ENCODE results near the gene SND1. TPM values are rescaled to one million over a fixed set of nuclear protein-coding genes. Genes with fewer than 3 reads are reported as not detected.

Gene SND1
- total and polyA plus RNA-seq, 2 donors (not counting 3 experiments of a cell fraction or from before 2014, with no cell fraction given) = 116 to 249 TPM

GRCh38 chr7:127879942-127880341, 227.9 kb downstream of the SND1 start:
- dilution Hi-C loops (cut with MboI; ENCODE audit: extremely low pct_ligation_motif_present, low sequenced_read_pairs) = no loop called here
- POLR2A ChIA-PET = no interaction called here
- CTCF ChIA-PET = no interaction called here

More at GRCh38 chr7:127879942-127880341, 227.9 kb downstream of the SND1 start:
- no peak for DNase-seq (ENCODE audit: low read depth, low spot score)
- H2AFZ ChIP-seq (ENCODE audit: low read depth, low read length) = no peak overlapping the region
- FAIRE-seq = no peak
- peaks cover 32% of the 10 kb centered on the region for H3K4me1 ChIP-seq (ENCODE audit: control insufficient read depth, extremely low read depth, insufficient read depth, low read length)
- no peak overlapping the region for H3K4me2 ChIP-seq (ENCODE audit: insufficient read depth, low read length)
- H3K36me3 ChIP-seq (ENCODE audit: control insufficient read depth in 2 of 2, extremely low read depth in 1 of 2, insufficient read depth in 2 of 2, low read length in 2 of 2) = no peaks in the 10 kb centered on the region
- H3K79me2 ChIP-seq (ENCODE audit: control insufficient read depth, insufficient read depth, low read length) = peaks cover 51% of the 10 kb centered on the region
- no TSS peak for BruUV-seq (replicated peaks)
- TF ChIP-seq EZH2 (IDR thresholded peaks at IDR 0.05; ENCODE audit: borderline replicate concordance, low read depth, low read length, severe bottlenecking) (no peak), POLR2A (IDR thresholded peaks at IDR 0.05; ENCODE audit: low read depth, low read length) (no peak), MAX (IDR thresholded peaks at IDR 0.05; ENCODE audit: insufficient read depth, insufficient read length) (no peak), CTCF (IDR thresholded peaks at IDR 0.05; ENCODE audit: extremely low read depth in 1 of 2, insufficient read depth in 1 of 2, low read depth in 1 of 2, low read length in 2 of 2) (no peak), GATA2 (IDR thresholded peaks at IDR 0.05; ENCODE audit: insufficient read depth, insufficient read length, low read depth, low read length) (no peak), FOS (IDR thresholded peaks at IDR 0.05; ENCODE audit: borderline replicate concordance, insufficient read depth, low read length) (no peak), POLR2AphosphoS5 (IDR thresholded peaks at IDR 0.05; ENCODE audit: insufficient read depth, low read depth, low read length) (no peak), MYC (IDR thresholded peaks at IDR 0.05; ENCODE audit: low read depth, low read length) (no peak), JUN (IDR thresholded peaks at IDR 0.05; ENCODE audit: borderline replicate concordance, insufficient read depth, insufficient read length, low read depth) (no peak)
- H3K27me3 ChIP-seq (ENCODE audit: control insufficient read depth in 2 of 2, insufficient read depth in 2 of 2, low read length in 2 of 2) = no peaks in the 10 kb centered on the region
- intact Hi-C loops (cut with micrococcal nuclease) = no loop called here
- no peak overlapping the region for H3K27ac ChIP-seq (ENCODE audit: insufficient read depth, low read depth, low read length)
- H3K9ac ChIP-seq (replicated peaks; ENCODE audit: extremely low read depth, insufficient read depth, low read length) = no peak overlapping the region
- no peak overlapping the region for H3K4me3 ChIP-seq (replicated peaks in 1 of 3; ENCODE audit: insufficient read depth in 1 of 3, low read depth in 1 of 3, low read length in 3 of 3)
- no peaks in the 10 kb centered on the region for H3K9me3 ChIP-seq (replicated peaks; ENCODE audit: control insufficient read depth, insufficient read depth, low read length)
- peaks cover 6% of the 10 kb centered on the region for H4K20me1 ChIP-seq (replicated peaks; ENCODE audit: control insufficient read depth, extremely low read depth, insufficient read depth, low read length)
- no peaks in the 10 kb centered on the region for H3K9me1 ChIP-seq (replicated peaks; ENCODE audit: control insufficient read depth, extremely low read depth, insufficient read depth, low read length)

All from endothelial cell of umbilical vein (primary cell).